ENCODE data around the gene STAT5A.

- TF ChIP-seq SIN3A (IDR thresholded peaks at IDR 0.05; ENCODE audit: borderline replicate concordance, insufficient read depth, low read length) (no peak), POLR2AphosphoS5 (IDR thresholded peaks at IDR 0.05; ENCODE audit: low read depth, low read length) (no peak), REST (IDR thresholded peaks at IDR 0.05; ENCODE audit: insufficient read depth in 1 of 2, low read depth in 2 of 2, low read length in 2 of 2) (no peak), TAF1 (IDR thresholded peaks at IDR 0.05; ENCODE audit: borderline replicate concordance, insufficient read depth, low read length) (no peak), FOXP2 (optimal IDR thresholded peaks at IDR 0.05; ENCODE audit: borderline replicate concordance, extremely low read depth, extremely low read length, insufficient read depth) (no peak)
Measured at GRCh38 chr17:42329025-42329976, 41.0 kb downstream of the STAT5A start.

Measured in PFSK-1 (cell line).